Mesothelial cell of epicardium (in vitro differentiated cells): ENCODE data around the gene FUS. TPM values are rescaled to one million over a fixed set of nuclear protein-coding genes. Genes with fewer than 3 reads are reported as not detected.
"Not testable (repeated sequence)": the region's sequence is repeated elsewhere in the genome, so short reads cannot be mapped to it uniquely, and the experiment has no call there.

Experiments
- DNase-seq, 2 experiments: peaks; one replicate each; pipeline ENCODE4 v3.0.0; 2021; ENCODE audit warnings: low spot score in 2 of 2; ENCODE audit not compliant: unreplicated experiment in 2 of 2
- H3K27ac Mint-ChIP-seq: 2 replicates; pipeline ENCODE4 v1.8.0; 2021; ENCODE audit warnings: mixed read lengths
- H3K27me3 Mint-ChIP-seq: 2 replicates; pipeline ENCODE4 v1.8.0; 2021; ENCODE audit warnings: low read depth, mixed read lengths
- H3K36me3 Mint-ChIP-seq: 2 replicates; pipeline ENCODE4 v1.8.0; 2021; ENCODE audit warnings: mixed read lengths
- H3K4me1 Mint-ChIP-seq: 2 replicates; pipeline ENCODE4 v1.8.0; 2021; ENCODE audit warnings: mixed read lengths
- H3K4me3 Mint-ChIP-seq: 2 replicates; pipeline ENCODE4 v1.8.0; 2021; ENCODE audit warnings: mild to moderate bottlenecking, moderate library complexity, mixed read lengths
- H3K9me3 Mint-ChIP-seq: 2 replicates; pipeline ENCODE4 v1.8.0; 2021; ENCODE audit warnings: mixed read lengths
- CTCF ChIP-seq: fragments of 200-600 bp; sonication (generic); IDR thresholded peaks from one replicate; pipeline ENCODE4 v1.5.0; 2021; ENCODE audit warnings: antibody characterized with exemption; ENCODE audit not compliant: unreplicated experiment
- total RNA-seq: library from RNA; stranded (reverse); gene quantifications from 3 replicates; pipeline ENCODE4 v1.2.1, GENCODE V29; 2021

The FUS gene
- total RNA-seq, 1 donor from 2014 or later, result 718 TPM

- no peak for DNase-seq
- no peak for TF ChIP-seq CTCF
- no peaks in the 10 kb centered on the region for H3K9me3 Mint-ChIP-seq
- H3K27me3 Mint-ChIP-seq, result no peaks in the 10 kb centered on the region
- H3K27ac Mint-ChIP-seq, result peak overlapping the region; percentile 19
- H3K4me1 Mint-ChIP-seq, result no peaks in the 10 kb centered on the region
- peaks cover 67% of the 10 kb centered on the region for H3K36me3 Mint-ChIP-seq
- H3K4me3 Mint-ChIP-seq, result no peak overlapping the region
Observed at GRCh38 chr16:31191697-31192428, 11.9 kb downstream of the FUS start.

- H3K4me1 Mint-ChIP-seq, result no peaks in the 10 kb centered on the region
- H3K27ac Mint-ChIP-seq, result peak overlapping the region; percentile 31
- no peak overlapping the region for H3K4me3 Mint-ChIP-seq
- no peak for TF ChIP-seq CTCF
- no peaks in the 10 kb centered on the region for H3K9me3 Mint-ChIP-seq
- peaks cover 60% of the 10 kb centered on the region for H3K36me3 Mint-ChIP-seq
- H3K27me3 Mint-ChIP-seq, result no peaks in the 10 kb centered on the region
- DNase-seq, result no peak
Observed at GRCh38 chr16:31192856-31193642, 13.1 kb downstream of the FUS start.

GRCh38 chr16:31193874-31194273 lies 13.9 kb downstream of the FUS start:
- H3K4me1 Mint-ChIP-seq, result no peaks in the 10 kb centered on the region
- DNase-seq, result no peak
- no peaks in the 10 kb centered on the region for H3K9me3 Mint-ChIP-seq
- no peaks in the 10 kb centered on the region for H3K27me3 Mint-ChIP-seq
- TF ChIP-seq CTCF, result no peak
- peaks cover 53% of the 10 kb centered on the region for H3K36me3 Mint-ChIP-seq
- no peak overlapping the region for H3K27ac Mint-ChIP-seq
- H3K4me3 Mint-ChIP-seq, result no peak overlapping the region

- TF ChIP-seq CTCF, result no peak
- Mint-ChIP-seq H3K4me1 (no peaks in the 10 kb centered on the region), H3K27ac (no peak overlapping the region), H3K4me3 (no peak overlapping the region), H3K27me3 (no peaks in the 10 kb centered on the region), H3K36me3 (peaks cover 53% of the 10 kb centered on the region), H3K9me3 (no peaks in the 10 kb centered on the region)
- DNase-seq, result no peak
Observed at GRCh38 chr16:31194898-31195297, 15.0 kb downstream of the FUS start.

- not testable (repeated sequence) for H3K27me3 Mint-ChIP-seq, H3K9me3 Mint-ChIP-seq, H3K4me3 Mint-ChIP-seq, H3K27ac Mint-ChIP-seq, H3K4me1 Mint-ChIP-seq, DNase-seq
- peaks cover 45% of the 10 kb centered on the region for H3K36me3 Mint-ChIP-seq
Observed at GRCh38 chr16:31195861-31196260, 15.9 kb downstream of the FUS start.
